ENCODE measurements around the gene SMIM1. TPM values are rescaled to one million over a fixed set of nuclear protein-coding genes. Genes with fewer than 3 reads are reported as not detected.

SMIM1 gene
- total RNA-seq, 4 donors from 2014 or later = 4.7 TPM; not detected in 3

DNA sequence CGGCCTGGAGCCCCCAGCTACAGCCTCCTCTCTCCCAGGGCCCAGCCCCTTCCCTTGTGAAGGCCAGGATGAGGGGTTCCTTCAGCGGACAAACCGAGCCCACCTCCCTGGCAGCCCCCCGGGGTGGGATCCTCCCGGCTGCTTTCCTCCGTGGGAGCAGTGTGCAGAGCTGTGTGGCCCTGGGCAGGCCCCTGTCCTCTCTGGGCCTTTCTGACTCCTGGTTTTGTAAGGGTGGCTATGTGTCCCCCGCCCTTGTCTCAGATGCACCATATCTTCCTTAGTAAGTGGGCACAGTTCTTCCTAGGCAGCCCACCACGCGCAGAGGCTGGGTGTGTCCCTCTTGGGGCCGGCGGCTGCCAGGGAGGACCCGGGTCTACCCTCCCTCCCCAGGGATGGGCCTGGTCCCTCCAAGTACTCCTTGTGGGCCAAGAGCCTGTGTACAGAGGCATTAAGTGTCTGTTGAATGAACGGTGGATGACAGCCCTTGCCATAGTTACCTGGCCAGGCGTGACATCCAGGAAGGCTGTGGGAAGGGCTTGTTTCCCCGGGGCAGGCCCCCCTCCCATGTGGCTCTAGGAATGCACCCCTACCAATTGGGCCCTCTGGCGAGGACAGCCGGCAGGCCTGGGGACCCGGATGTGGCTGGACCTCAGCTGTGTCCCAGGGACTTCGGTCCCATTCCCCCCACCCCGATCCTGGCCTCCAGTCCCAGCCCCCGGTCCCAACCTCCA, 3.8 kb downstream of the SMIM1 start:
- TF ChIP-seq, protein P1, sequence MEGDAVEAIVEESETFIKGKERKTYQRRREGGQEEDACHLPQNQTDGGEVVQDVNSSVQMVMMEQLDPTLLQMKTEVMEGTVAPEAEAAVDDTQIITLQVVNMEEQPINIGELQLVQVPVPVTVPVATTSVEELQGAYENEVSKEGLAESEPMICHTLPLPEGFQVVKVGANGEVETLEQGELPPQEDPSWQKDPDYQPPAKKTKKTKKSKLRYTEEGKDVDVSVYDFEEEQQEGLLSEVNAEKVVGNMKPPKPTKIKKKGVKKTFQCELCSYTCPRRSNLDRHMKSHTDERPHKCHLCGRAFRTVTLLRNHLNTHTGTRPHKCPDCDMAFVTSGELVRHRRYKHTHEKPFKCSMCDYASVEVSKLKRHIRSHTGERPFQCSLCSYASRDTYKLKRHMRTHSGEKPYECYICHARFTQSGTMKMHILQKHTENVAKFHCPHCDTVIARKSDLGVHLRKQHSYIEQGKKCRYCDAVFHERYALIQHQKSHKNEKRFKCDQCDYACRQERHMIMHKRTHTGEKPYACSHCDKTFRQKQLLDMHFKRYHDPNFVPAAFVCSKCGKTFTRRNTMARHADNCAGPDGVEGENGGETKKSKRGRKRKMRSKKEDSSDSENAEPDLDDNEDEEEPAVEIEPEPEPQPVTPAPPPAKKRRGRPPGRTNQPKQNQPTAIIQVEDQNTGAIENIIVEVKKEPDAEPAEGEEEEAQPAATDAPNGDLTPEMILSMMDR (IDR thresholded peaks at IDR 0.05; ENCODE audit: low read depth) = no peak

DNA sequence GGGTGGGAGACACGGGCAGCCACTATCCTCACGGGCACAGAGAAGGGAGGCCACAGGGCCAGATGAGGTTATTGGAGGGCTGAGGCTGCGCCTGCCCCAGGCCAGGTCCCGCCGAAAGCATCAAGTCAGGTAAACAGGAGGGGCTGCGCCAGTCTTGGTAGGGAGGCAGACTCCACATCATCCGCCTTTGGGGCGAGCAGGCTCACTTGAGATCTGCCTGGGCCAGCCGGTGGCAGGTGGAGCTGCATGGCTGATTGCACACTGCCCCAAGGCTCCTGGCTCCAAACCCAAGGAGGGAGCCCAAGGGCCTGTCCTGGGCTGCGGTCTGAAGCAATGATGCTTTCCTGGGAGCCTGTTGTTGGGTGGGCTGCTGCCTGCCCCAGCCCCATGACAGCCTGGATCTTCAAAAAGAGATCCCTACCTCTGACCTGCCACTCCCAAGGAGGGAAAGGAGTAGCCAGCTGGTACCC, 4.6 kb downstream of the SMIM1 start:
- TF ChIP-seq, protein P1 (IDR thresholded peaks at IDR 0.05; ENCODE audit: low read depth) = no peak

DNA sequence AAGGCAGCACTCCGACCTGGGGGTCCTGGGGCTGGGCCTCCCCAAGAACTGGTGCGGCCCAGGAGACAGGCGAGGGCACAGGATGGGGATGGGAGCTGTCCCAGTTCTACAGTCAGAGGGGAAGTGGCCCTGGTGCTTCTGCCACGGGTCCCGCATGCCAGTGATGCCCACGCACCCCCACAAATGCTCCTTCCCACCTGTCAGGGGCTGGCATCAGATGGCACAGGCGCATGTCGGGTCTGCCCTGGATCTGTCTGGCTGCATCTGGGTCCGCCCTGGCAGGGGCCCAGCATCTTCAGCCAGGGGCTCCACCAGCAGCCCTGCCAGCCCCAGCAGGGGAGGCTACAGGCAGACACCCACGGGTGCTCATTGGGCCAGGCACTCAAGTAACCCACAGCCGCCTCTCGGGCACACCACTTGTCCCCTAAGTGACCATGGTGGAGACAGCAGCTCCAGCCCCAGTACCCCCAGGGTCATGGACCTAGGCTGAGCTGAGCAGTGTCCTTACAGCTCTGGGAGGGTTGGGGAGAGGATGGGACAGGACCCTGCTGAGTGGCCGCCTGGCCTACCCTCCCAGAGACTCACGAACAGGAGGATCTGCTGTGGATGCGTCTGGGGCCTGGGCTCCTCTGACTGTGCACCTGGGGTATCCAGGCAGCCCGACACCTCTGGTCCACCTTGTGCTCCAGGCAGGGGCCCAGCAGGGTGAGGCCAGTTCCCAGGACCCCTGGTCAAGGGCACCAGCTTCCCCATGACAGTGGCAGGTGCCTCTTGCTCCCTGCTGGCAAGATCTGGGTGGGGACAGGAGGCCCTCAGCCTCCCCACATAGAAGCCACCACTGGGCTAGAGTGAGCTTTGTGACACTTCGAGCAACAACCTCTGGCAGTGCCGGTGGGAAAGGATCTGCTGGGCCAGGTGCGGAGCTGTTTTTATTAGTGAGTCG, 5.4 kb downstream of the SMIM1 start:
- TF ChIP-seq, protein P1 (IDR thresholded peaks at IDR 0.05; ENCODE audit: low read depth) = no peak

DNA sequence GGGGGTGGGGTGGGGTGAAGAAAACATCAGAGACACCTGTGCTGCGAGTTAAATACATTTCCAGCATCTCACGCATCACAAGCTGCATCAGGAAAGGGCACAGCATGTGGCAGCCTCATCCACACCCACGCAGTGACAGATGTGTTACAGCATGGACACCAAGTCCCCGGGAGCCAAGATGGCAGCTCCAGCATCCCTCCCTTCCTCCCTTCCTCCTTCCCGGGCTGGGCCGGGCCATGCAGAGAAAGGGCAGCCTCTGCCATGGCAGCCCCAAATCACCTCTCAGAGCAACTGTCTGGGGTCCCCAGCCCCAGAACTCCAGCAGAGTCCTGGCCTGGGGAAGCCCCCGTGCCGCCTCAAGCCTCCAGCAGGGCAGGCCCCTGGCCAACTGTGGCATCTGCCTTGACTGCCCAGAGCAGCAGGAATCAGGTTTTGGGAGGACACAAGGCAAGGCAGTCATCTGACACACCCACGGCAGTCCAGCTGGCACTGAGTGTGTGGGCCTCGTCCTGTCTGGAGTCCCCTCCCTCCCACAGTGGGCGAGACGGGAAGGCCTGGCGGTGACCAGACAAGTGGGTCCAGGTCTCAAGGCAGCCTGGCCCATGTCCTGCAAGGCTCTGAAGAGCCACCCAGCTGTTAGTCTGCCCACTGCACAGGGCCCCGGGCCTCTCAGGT, 6.2 kb downstream of the SMIM1 start:
- TF ChIP-seq, protein P1 (IDR thresholded peaks at IDR 0.05; ENCODE audit: low read depth) = no peak

DNA sequence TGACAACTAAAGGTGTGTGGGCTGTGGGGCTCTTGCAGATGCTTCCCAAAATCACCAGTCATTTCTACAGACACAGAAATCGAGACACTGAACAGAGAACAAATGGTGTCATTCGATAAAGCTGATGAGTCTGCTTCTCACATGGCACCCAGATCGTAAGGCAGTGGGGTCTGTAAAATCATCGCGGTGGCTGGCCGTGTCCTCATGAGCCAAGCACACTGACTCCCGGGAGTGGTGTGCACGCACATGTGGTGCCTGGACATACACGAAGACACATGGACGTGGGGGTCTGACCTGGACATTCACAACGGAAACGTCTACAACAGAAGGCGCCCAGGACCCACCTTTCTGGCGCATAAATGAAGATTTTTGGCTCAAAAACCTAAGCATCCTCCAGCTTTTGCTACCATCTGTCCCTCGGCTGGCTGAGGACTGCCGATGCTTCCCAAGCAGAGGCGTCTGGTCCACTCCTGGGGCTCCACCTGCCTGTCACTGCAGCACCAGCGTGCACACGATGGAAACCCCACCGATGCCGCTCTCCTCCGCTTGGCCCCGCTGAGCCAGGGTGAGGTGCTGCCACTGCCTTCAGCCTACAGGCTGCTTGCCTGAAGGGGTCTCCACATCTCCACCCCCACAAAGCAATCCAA, 6.8 kb downstream of the SMIM1 start:
- TF ChIP-seq, protein P1 (IDR thresholded peaks at IDR 0.05; ENCODE audit: low read depth) = no peak

DNA sequence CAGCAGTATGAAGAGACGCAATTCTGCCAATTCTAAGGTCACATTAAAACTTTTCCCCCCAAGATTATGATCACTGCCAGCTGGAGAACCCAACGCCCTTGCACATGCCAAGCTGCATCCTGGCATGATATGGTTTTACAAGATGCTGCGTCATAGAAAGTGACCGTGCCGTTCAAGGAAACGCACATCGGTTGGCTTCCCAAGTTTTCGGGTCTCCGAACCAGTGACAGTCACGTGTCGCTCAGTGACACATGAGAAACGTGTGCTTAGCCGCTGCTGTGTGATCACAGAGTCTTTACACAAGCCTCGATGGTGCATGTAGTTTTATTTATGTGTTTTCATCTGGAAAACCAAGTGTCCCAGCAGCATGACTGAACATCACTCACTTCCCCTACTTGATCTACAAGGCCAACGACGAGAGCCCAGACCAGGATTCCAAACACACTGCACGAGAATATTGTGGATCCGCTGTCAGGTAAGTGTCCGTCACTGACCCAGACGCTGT, 7.4 kb downstream of the SMIM1 start:
- TF ChIP-seq, protein P1 (IDR thresholded peaks at IDR 0.05; ENCODE audit: low read depth) = no peak

Data from subcutaneous adipose tissue (tissue), 4 donors.